Aorta (tissue), 5 donors: Measurements from ENCODE around the gene NAXD. TPM values are rescaled to one million over a fixed set of nuclear protein-coding genes. Genes with fewer than 3 reads are reported as not detected.

Source experiments
- ATAC-seq: fragments of 200-7000 bp; cut with Tn5 transposase; one replicate; pipeline ENCODE4 v1.9.1; 2022; ENCODE audit warnings: moderate library complexity; ENCODE audit not compliant: low FRiP score
- DNase-seq, 2 donors: peaks; one replicate each; pipeline ENCODE4 v3.0.0-alpha.2; 2020
- H3K27ac ChIP-seq, 2 donors: one replicate each; pipeline ENCODE4 v1.5.1; 2013; ENCODE audit warnings: low read length in 2 of 2, mild to moderate bottlenecking in 2 of 2, moderate library complexity in 2 of 2, control low read depth in 1 of 2, inconsistent platforms in 1 of 2, low read depth in 1 of 2
- H3K27me3 ChIP-seq, 2 donors: one replicate each; pipeline ENCODE4 v1.6.1; 2013; ENCODE audit warnings: control low read depth in 1 of 2, low read length in 1 of 2, mild to moderate bottlenecking in 1 of 2, moderate library complexity in 1 of 2; ENCODE audit not compliant: insufficient read depth in 2 of 2, control insufficient read depth in 1 of 2
- H3K36me3 ChIP-seq, 2 donors: one replicate each; pipeline ENCODE4 v1.6.1; 2013; ENCODE audit warnings: control low read depth in 1 of 2, low read length in 1 of 2, mild to moderate bottlenecking in 1 of 2; ENCODE audit not compliant: insufficient read depth in 2 of 2, control insufficient read depth in 1 of 2
- H3K4me1 ChIP-seq, 2 donors: one replicate each; pipeline ENCODE4 v1.6.1; 2013; ENCODE audit warnings: low read length in 2 of 2, control low read depth in 1 of 2, mild to moderate bottlenecking in 1 of 2, moderate library complexity in 1 of 2; ENCODE audit not compliant: insufficient read depth in 2 of 2, control insufficient read depth in 1 of 2
- H3K4me3 ChIP-seq, 2 donors: one replicate each; pipeline ENCODE4 v1.5.1; 2013; ENCODE audit warnings: low read length in 2 of 2, control low read depth in 1 of 2, mild to moderate bottlenecking in 1 of 2
- H3K9me3 ChIP-seq: one replicate; pipeline ENCODE4 v1.6.1; 2013; ENCODE audit warnings: mild to moderate bottlenecking, low read length; ENCODE audit not compliant: control insufficient read depth
- WGBS, 2 donors: extraction: QIAGEN DNeasy Blood & Tissue Kit; methylation state at CpG; one replicate each; pipeline ENCODE4 v1.1.7; 2013; 5-methylcytosine and 5-hydroxymethylcytosine counted together
- intact Hi-C, 2 donors: fragments of 100-400 bp; cut with DNase I; formaldehyde crosslinking; loops; one replicate each; pipeline versions ENCODE4 v1.14.2 to v1.15.0; 2022
- polyA plus RNA-seq, 2 donors: library from polyadenylated mRNA; stranded (reverse); fragments of 200-250 nt; gene quantifications; one replicate each; pipeline ENCODE4 v1.2.3, GENCODE V29; 2013
- total RNA-seq, 2 donors: library from RNA; stranded (reverse); fragmentation: NEBNext Ultra II Directional; extraction: Animal tissue kit (Norgen Biotek cat#: 25700); gene quantifications; one replicate each; pipeline ENCODE4 v1.2.1, GENCODE V29; 2021
- donor health status: healthy with polysubstance abuse.
- donor health status: Bipolar disorder and iron deficiency.
- donor health status: DM: no; HTN: no; CAD: no.
- donor health status: DM: no; HTN: no; CAD: no.
- donor health status: DM: yes; HTN: yes; CAD: no.

NAXD gene
- total and polyA plus RNA-seq, 4 donors, result 20.7 to 47.0 (median 25.8) TPM

DNA sequence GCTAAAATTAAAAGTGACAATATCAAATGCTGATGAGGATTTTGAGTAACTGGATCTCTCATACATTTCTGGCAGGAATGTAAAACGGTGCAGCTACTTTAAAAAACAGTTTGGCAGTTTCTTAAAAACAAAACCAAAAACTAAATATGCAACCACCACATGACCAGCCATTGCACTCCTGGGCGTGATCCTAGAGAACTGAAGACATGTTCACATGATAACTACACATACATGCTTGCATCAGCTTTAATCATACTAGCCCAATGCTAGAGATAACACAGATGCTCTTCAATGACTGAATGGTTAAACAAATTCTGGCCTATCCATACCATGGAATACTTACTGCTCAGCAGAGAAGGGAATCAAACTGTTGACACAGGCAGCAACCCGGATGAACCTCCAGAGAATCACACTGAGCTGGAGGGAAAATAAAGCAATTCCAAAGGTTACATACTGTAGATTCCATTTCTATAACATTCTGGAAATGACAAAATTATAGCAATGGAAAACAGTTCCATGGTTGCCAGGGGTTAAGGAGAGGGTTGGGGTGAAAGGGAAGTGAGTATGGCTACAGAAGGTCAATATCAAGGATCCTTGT is 25.5 kb upstream of the NAXD start:
- intact Hi-C loops, result loop anchor here (5.0 kb wide), 1 partner anchor 227 kb away; no protein-coding TSS in a partner anchor
- Histone ChIP-seq H3K4me1 (no peaks in the 10 kb centered on the region), H3K27me3 (no peaks in the 10 kb centered on the region), H3K27ac (no peak overlapping the region), H3K4me3 (no peak overlapping the region), H3K9me3 (no peaks in the 10 kb centered on the region), H3K36me3 (no peaks in the 10 kb centered on the region)
- ATAC-seq, result no peak
- no peak for DNase-seq
- WGBS, 2 donors, result 64 to 67% methylated on average over 3 of the region's 3 CpGs

DNA sequence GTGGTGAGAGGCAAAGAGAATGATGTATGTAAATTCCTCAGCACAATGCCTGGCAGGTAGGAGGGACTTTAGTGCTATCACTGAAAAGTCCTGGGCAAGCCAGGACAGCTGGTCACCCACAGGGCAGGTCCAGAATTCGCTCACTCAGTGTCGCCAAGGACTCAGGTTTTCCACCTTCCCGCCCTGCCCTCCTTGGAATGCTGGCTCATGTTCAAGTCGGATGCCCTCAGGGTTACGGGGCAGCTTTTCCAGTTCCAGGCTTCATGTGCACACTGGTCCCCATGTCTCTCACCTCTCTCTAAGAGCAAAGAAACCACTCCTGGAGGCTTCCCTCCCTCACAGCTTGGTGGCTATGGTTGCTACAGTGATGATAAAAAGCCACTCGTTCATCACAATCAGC is 24.8 kb upstream of the NAXD start:
- intact Hi-C loops, result loop anchor here (5.0 kb wide), 1 partner anchor 227 kb away; no protein-coding TSS in a partner anchor
- H3K36me3 ChIP-seq, result no peaks in the 10 kb centered on the region
- no peak overlapping the region for H3K4me3 ChIP-seq
- 77 to 78% methylated on average over 6 of the region's 6 CpGs for WGBS, 2 donors
- no peaks in the 10 kb centered on the region for H3K9me3 ChIP-seq
- H3K27ac ChIP-seq, result no peak overlapping the region
- DNase-seq (no peak), ATAC-seq (no peak)
- no peaks in the 10 kb centered on the region for H3K4me1 ChIP-seq
- H3K27me3 ChIP-seq, result no peaks in the 10 kb centered on the region

DNA sequence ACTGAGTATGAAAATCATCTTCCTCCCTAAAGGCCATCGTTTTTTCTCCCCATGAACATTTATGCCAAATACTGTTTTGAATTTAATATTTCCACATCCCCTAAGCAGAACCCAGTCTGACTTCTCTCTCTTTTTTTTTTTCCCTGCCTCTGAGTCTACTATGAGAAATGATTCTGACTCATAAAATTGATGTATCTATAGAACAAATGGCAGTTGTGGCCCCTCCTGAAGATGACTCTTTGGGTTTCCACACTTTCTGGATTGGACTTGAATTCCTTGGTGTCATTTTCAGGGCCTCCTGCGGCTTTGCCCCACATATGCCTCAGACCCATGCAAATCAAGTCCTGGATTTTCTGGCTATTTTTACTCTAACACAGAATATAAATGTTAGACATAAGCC is 22.7 kb upstream of the NAXD start:
- H3K4me3 ChIP-seq, result no peak overlapping the region
- intact Hi-C loops, result loop anchor here (5.0 kb wide), 1 partner anchor 225 kb away; no protein-coding TSS in a partner anchor
- ATAC-seq, result no peak
- 83 to 85% methylated on average over 2 of the region's 2 CpGs for WGBS, 2 donors
- H3K36me3 ChIP-seq, result no peaks in the 10 kb centered on the region
- no peaks in the 10 kb centered on the region for H3K4me1 ChIP-seq
- H3K27me3 ChIP-seq, result no peaks in the 10 kb centered on the region
- no peak for DNase-seq
- no peaks in the 10 kb centered on the region for H3K9me3 ChIP-seq
- no peak overlapping the region for H3K27ac ChIP-seq

DNA sequence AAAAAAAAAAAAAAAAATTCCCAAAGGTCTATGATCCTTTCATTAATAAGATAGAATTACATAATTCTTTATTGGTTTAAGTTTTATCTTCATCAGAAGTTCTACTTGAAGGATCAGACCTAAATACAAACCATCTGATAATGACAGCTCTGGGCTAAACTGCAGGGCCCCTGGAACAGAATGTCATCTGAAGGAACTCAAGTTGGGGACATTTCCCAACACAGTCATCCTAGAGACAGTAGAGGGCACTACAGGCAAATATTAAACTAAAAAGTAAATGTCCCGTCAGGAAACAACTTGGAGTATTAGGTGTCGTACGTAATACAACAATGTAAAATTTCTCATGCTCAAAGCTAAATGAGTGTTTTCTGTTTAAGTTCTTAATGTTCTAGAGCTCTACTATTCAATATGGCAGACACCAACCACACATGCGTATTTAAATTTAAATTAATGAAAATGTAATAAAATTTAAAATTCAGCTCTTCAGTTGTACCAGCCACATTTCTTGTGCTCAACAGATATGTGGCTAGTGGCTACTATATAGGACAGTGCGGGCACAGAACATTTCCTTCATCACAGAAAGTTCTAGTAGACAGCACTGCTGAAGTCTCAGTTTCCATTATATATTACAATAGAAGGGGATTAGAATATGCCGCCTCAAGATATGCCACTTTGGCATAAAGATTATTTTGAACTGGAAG is 21.8 kb upstream of the NAXD start:
- no peaks in the 10 kb centered on the region for H3K4me1 ChIP-seq
- H3K9me3 ChIP-seq, result no peaks in the 10 kb centered on the region
- H3K27me3 ChIP-seq, result no peaks in the 10 kb centered on the region
- H3K36me3 ChIP-seq, result no peaks in the 10 kb centered on the region
- WGBS, 2 donors, result 40 to 41% methylated on average over 6 of the region's 6 CpGs
- H3K27ac ChIP-seq, result no peak overlapping the region
- DNase-seq, result no peak
- peak; percentile 86 for ATAC-seq
- intact Hi-C loops, result loop anchor here (5.0 kb wide), 1 partner anchor 224 kb away; no protein-coding TSS in a partner anchor
- no peak overlapping the region for H3K4me3 ChIP-seq

DNA sequence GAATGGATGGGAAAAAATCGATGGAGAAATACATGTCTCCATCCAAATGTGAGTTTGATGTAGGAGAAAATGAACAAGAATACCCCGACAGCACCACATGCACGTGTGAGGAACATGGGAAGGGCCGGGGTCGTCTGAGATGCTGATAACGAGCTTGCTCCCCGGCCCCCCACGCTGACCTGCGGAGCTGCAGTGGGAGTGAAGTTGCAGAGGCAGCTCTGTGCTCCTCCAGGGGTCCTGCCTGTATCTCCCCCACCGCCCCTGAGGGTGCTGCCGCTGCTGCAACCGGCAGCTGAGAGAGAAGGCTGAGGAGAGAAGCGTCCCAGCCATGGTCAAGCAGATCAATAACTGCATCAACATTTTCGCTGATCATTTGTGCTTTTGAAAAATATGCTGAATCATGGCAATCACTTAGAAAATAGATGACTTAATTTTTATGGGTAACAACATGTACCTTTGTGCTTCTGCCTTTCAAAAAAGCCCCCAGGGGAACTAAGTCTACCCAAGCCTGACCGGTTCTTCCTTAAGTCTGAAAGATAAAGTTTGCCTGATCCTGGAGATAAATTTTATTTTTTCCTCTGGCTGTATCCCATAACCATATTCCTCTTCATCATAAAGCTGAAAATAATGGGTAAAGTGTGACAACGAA is 18.2 kb upstream of the NAXD start:
- Histone ChIP-seq H3K4me1 (no peaks in the 10 kb centered on the region), H3K27ac (no peak overlapping the region), H3K27me3 (no peaks in the 10 kb centered on the region), H3K9me3 (no peaks in the 10 kb centered on the region), H3K36me3 (no peaks in the 10 kb centered on the region), H3K4me3 (no peak overlapping the region)
- DNase-seq (no peak), ATAC-seq (no peak)
- WGBS, 2 donors, result 86% methylated on average over 16 of the region's 16 CpGs
- intact Hi-C loops, result no loop called here

DNA sequence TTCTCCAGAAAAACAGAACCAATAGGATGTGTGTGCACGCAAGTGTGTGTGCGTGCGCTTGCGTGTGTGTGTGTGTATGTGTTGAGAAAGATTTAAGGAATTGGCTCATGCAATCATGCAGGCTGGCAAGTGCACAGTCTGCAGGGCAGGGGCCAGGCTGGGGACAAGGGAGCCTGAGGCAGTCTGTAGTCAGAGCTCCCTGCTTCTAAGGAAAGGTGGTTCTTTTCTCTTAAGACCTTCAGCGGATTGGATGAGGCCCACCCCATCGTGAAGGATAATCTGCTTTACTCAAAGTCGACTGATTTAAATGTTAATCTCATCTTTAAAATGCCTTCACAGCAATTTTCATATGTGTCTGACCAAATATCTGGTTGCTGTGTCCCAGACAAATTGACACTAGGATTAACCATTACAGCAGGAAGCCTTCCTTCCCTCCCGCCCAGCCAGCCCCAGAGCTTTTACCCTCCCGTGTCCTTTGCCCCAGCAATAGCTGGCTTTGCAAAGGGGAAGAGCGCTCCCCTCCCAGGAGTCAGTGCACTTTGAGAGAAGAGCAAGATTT is 15.0 kb upstream of the NAXD start:
- Histone ChIP-seq H3K27ac (no peak overlapping the region), H3K27me3 (no peaks in the 10 kb centered on the region), H3K4me3 (no peak overlapping the region), H3K9me3 (no peaks in the 10 kb centered on the region), H3K4me1 (no peaks in the 10 kb centered on the region), H3K36me3 (no peaks in the 10 kb centered on the region)
- intact Hi-C loops, result no loop called here
- ATAC-seq (no peak), DNase-seq (no peak)
- WGBS, 2 donors, result 90 to 91% methylated on average over 10 of the region's 10 CpGs

DNA sequence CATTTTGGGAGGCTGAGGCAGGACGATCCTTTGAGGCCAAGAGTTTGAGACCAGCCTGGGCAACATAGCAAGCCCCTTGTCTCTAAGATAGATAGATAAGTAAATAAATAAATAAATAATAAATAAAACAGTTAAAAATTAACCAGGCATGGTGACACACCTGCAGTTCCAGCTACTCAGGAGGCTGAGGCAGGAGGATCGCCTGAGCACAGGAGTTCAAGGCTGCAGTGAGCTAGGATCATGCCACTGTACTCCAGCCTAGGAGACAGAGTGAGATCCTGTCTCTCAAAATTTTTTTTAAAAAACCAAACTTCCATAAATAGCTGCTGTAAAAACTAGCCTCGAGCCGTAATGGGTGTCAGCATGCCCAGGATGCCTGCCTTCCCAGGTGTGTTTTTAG is 14.4 kb upstream of the NAXD start:
- Histone ChIP-seq H3K27ac (no peak overlapping the region), H3K4me1 (no peaks in the 10 kb centered on the region), H3K36me3 (no peaks in the 10 kb centered on the region), H3K27me3 (no peaks in the 10 kb centered on the region), H3K9me3 (no peaks in the 10 kb centered on the region), H3K4me3 (no peak overlapping the region)
- intact Hi-C loops, result no loop called here
- 83 to 88% methylated on average over 4 of the region's 4 CpGs for WGBS, 2 donors
- no peak for DNase-seq
- ATAC-seq, result no peak

DNA sequence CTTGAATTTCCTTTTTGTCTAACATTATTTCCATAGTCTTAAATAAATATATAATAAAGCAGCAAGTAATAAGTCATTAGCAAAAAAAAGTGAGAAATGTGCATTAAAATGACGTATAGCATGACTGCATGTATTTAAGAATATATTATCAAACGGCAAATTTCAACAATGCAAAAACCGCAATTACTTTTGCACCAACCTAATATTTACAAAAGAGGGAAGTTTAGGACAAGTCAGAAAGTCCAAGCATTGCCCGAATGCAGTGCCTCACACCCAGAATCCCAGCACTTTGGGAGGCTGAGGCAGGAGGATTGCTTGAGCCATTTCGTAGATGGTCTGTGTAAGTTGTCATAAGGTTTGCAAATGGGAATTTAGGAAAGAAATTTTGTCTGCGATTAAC is 10.2 kb upstream of the NAXD start:
- DNase-seq (no peak), ATAC-seq (no peak)
- no peak overlapping the region for H3K4me3 ChIP-seq
- no peaks in the 10 kb centered on the region for H3K4me1 ChIP-seq
- H3K27ac ChIP-seq, result no peak overlapping the region
- WGBS, 2 donors, result 85 to 91% methylated on average over 6 of the region's 6 CpGs
- intact Hi-C loops, result no loop called here
- no peaks in the 10 kb centered on the region for H3K9me3 ChIP-seq
- H3K27me3 ChIP-seq, result no peaks in the 10 kb centered on the region
- no peaks in the 10 kb centered on the region for H3K36me3 ChIP-seq
